Measurements from ENCODE around the gene STAC.

STAC gene

DNA sequence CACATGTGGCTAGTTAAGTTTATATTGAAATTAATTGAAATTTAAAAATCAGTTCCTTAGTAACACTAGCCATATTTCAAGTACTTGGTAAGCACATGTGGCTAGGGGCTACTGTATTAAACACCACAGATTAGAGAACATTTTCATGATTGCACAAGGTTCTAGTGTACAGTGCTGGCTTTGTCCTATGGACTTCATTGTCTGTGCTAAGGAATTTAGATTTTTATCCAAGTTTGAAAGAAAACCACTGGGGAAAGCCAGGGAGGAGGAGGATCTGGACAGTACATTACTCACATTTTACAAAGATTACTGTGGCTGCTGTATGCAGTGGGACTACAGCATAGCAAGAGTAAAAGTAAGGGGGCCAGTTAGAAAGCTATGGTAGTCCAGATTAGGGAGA lies 13.9 kb downstream of the STAC start:
- no peak for DNase-seq (ENCODE audit: extremely low read depth, low read depth)
- TF ChIP-seq, protein P1, sequence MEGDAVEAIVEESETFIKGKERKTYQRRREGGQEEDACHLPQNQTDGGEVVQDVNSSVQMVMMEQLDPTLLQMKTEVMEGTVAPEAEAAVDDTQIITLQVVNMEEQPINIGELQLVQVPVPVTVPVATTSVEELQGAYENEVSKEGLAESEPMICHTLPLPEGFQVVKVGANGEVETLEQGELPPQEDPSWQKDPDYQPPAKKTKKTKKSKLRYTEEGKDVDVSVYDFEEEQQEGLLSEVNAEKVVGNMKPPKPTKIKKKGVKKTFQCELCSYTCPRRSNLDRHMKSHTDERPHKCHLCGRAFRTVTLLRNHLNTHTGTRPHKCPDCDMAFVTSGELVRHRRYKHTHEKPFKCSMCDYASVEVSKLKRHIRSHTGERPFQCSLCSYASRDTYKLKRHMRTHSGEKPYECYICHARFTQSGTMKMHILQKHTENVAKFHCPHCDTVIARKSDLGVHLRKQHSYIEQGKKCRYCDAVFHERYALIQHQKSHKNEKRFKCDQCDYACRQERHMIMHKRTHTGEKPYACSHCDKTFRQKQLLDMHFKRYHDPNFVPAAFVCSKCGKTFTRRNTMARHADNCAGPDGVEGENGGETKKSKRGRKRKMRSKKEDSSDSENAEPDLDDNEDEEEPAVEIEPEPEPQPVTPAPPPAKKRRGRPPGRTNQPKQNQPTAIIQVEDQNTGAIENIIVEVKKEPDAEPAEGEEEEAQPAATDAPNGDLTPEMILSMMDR (IDR thresholded peaks at IDR 0.05; ENCODE audit: low read depth, low read length), result no peak

DNA sequence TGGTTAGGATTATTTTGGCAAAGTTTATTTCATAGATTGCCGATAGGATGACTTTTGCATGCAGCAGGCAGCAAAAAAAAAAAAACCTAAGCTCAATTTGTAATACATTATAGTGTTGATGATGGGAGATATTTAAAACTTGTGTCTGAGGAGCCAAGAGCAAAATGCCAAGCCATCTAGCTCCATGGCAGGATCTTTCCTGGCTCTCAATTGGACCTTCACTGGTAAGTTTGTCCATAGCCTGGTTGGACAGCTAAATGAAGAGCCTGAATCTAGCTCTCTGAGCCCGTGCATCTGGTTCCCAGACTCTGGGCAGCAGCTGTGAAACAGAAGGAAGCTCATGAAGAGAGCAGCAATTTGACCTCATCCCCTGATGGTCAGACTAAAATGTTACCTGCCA lies 17.5 kb downstream of the STAC start:
- TF ChIP-seq, protein P1 (IDR thresholded peaks at IDR 0.05; ENCODE audit: low read depth, low read length), result no peak
- no peak for DNase-seq (ENCODE audit: extremely low read depth, low read depth)

DNA sequence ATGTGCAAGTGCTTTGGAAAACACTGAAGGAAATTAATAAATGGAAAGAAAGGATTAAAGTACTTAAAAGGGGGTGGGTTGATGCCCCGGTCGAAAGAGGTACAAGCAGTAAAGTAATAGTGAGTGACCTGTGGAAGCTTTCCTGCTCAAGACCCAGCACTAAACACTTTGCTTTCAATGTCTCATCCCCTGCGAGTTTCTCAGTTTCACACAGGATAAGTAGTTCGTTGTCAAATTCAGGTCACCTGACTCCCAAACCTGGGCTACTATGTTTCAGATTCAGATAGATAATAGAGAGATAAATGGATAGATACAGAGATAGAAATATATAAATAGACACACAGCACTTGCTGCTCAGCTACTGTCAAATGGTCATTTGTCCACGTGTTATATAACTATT lies 19.6 kb downstream of the STAC start:
- no peak for DNase-seq (ENCODE audit: extremely low read depth, low read depth)
- TF ChIP-seq, protein P1 (IDR thresholded peaks at IDR 0.05; ENCODE audit: low read depth, low read length), result no peak

DNA sequence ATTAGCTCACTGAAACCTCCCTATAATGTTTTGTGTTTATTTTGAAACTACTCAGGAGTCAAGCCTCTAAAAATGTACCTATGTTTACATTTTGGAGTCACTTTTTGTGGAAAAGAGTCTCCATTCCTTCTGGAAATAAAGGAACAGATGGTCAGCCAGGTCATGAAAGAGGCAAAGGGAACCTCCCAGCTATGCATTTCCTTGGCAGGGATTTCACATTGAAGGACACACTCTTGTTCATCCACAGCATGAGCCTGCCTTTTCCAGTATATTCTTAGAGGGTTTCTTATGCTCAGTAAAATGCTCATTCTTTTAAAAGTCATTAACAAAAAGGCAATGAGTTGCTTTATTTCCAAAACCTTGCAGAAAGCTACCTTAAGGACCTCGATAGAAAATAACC lies 20.8 kb downstream of the STAC start:
- TF ChIP-seq, protein P1 (IDR thresholded peaks at IDR 0.05; ENCODE audit: low read depth, low read length), result no peak
- DNase-seq (ENCODE audit: extremely low read depth, low read depth), result no peak

DNA sequence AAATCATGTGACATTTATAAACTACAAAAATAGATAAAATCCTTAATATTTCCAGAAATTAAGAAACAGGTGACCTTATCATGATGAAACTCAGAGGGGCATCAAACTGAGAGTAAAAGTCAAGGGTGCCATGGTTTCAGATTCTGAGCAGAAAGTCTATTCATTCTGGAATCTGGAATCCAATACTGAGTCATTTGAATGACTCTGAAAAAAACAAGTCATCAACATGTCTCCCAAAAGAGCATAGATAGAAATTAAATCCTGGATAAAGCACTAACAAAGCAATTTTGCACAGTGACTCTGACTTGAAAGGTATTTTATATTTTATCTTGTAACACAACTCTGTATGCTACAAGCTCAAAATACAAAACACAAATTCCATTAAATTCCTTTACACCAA lies 23.4 kb downstream of the STAC start:
- TF ChIP-seq, protein P1 (IDR thresholded peaks at IDR 0.05; ENCODE audit: low read depth, low read length), result no peak
- no peak for DNase-seq (ENCODE audit: extremely low read depth, low read depth)

DNA sequence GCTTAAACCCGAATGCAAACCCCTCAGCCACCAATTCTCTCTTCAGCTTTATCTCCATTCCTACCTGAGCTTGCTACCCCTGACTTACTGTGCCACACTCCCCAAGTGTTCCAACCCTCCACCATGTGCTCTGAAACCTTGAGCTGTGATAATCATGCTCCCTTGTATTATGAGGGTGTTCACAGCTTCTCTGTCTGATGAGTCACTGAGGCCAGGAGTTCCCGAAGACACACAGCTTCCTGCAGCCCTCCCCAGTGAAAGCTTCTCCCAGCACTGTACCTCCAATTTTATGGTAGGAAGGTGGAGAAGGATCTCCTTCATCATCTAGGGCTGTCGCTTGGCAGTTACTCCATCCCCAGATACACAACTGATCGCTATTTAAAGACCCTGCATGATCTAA lies 24.9 kb downstream of the STAC start:
- TF ChIP-seq, protein P1 (IDR thresholded peaks at IDR 0.05; ENCODE audit: low read depth, low read length), result no peak
- no peak for DNase-seq (ENCODE audit: extremely low read depth, low read depth)

DNA sequence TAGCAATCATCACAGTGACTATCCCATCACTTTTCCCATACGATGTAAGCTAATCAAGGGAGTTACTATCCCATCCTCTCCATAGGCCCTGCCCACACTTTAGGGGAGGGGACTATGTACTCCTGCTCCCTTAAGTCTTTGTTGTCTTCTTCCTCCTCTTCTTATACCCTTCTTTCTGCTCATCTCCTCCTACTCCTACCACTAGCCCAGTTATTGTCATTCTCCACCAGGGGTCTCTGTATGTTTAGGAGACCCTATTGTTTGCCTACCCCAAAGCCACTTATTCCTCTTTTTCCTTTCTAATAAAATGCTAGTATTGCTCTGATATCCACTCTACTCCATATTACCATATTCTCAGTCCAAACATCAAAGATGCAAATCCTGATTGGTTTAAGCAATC lies 27.8 kb downstream of the STAC start:
- TF ChIP-seq, protein P1 (IDR thresholded peaks at IDR 0.05; ENCODE audit: low read depth, low read length), result peak; percentile 16
- DNase-seq (ENCODE audit: extremely low read depth, low read depth), result no peak
